ENCODE data around the gene UNC13D. TPM values are rescaled to one million over a fixed set of nuclear protein-coding genes. Genes with fewer than 3 reads are reported as not detected.
A peak's percentile ranks its signal among the peaks of the same experiment; 100 is the strongest.
"Not testable (repeated sequence)": the region's sequence is repeated elsewhere in the genome, so short reads cannot be mapped to it uniquely, and the experiment has no call there.

The UNC13D gene
- total RNA-seq, 4 donors from 2014 or later: 3.0 to 48.3 (median 16.2) TPM

DNA sequence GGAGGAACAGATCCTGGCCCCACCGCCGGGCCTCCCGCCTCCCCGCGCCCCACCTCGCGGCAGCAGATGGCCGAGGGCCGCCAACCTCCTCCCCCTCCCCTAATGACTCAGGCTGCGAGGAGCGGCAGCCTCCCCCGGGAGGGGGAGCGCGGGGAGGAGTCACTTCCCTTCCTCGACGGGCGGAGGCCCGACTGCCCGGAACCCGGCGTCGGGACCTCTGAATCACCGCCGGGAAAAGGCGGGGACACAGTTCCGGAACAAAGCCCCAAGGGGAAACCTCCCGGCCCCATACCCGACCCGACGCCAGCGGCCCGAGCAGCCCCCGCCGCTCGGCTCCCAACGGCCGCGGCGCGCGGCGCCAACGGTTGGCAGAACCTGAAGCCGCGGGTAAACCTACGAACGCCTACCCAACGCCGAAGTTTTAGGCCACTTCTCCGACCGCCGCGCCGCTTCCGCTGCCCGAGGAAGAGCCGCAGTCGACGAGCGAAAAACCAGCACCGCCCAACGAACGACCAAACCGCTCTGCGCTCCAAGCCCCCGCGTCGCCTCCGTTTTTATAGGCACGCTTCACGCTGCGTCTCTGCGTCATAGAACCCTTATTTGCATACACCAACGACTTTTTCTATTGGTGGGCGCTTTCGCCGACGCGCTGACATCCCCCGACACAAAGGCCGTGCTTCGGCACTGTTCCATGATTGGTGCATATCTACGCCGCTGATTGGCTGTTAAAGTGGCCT, 64.8 kb downstream of the UNC13D start:
- TF ChIP-seq, protein P1, sequence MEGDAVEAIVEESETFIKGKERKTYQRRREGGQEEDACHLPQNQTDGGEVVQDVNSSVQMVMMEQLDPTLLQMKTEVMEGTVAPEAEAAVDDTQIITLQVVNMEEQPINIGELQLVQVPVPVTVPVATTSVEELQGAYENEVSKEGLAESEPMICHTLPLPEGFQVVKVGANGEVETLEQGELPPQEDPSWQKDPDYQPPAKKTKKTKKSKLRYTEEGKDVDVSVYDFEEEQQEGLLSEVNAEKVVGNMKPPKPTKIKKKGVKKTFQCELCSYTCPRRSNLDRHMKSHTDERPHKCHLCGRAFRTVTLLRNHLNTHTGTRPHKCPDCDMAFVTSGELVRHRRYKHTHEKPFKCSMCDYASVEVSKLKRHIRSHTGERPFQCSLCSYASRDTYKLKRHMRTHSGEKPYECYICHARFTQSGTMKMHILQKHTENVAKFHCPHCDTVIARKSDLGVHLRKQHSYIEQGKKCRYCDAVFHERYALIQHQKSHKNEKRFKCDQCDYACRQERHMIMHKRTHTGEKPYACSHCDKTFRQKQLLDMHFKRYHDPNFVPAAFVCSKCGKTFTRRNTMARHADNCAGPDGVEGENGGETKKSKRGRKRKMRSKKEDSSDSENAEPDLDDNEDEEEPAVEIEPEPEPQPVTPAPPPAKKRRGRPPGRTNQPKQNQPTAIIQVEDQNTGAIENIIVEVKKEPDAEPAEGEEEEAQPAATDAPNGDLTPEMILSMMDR (IDR thresholded peaks at IDR 0.05): peak in 1 of 5 experiments; percentile 36
- peak; percentile 100 for TF ChIP-seq POLR2AphosphoS5 (IDR thresholded peaks at IDR 0.05)
- peak; percentile 100 for TF ChIP-seq POLR2A (IDR thresholded peaks at IDR 0.05)
- TF ChIP-seq EP300 (IDR thresholded peaks at IDR 0.05; ENCODE audit: low read depth): peak; percentile 87
- Histone ChIP-seq H3K9me3 (no peaks in the 10 kb centered on the region), H3K27ac (peak overlapping the region; percentile 98 to 100 (median 99)), H3K36me3 (peaks cover 0 to 19% (median 5%) of the 10 kb centered on the region in 4 donors), H3K27me3 (no peaks in the 10 kb centered on the region), H3K4me3 (peak overlapping the region; percentile 78 to 97 (median 84)), H3K4me1 (peaks cover 12 to 53% (median 36%) of the 10 kb centered on the region in 4 donors)
- intact Hi-C loops (cut with DNase I; ENCODE audit: low total_unique reads): no loop called here
- DNase-seq: peak; percentile 96
- in situ Hi-C loops (cut with MboI; ENCODE audit: low pct_ligation_motif_present in 1 of 4, low pct_unique_long_range_greater_than_20kb in 1 of 4, low sequenced_read_pairs in 3 of 4): no loop called here
- WGBS, 2 donors (ENCODE audit: low coverage in 1 of 2): 0 to 1% methylated on average over 9 to 51 of the region's 84 CpGs

DNA sequence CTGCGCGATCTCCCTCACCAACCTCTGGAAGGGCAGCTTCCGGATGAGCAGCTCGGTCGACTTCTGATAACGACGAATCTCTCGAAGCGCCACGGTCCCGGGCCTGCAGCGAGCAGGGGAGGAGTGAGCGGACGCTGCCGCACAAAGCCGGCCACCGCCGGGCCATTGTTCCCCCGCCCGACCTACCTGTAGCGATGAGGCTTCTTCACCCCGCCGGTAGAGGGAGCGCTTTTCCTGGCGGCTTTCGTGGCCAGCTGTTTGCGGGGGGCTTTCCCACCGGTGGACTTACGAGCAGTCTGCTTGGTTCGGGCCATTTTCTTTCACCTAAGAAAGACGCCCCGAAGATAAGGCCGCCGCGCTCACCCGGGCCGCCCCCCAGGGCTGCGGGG, 65.3 kb downstream of the UNC13D start:
- in situ Hi-C loops (cut with MboI; ENCODE audit: low pct_ligation_motif_present in 1 of 4, low pct_unique_long_range_greater_than_20kb in 1 of 4, low sequenced_read_pairs in 3 of 4): no loop called here
- peaks cover 0 to 19% (median 5%) of the 10 kb centered on the region in 4 donors for H3K36me3 ChIP-seq
- intact Hi-C loops (cut with DNase I; ENCODE audit: low total_unique reads): no loop called here

DNA sequence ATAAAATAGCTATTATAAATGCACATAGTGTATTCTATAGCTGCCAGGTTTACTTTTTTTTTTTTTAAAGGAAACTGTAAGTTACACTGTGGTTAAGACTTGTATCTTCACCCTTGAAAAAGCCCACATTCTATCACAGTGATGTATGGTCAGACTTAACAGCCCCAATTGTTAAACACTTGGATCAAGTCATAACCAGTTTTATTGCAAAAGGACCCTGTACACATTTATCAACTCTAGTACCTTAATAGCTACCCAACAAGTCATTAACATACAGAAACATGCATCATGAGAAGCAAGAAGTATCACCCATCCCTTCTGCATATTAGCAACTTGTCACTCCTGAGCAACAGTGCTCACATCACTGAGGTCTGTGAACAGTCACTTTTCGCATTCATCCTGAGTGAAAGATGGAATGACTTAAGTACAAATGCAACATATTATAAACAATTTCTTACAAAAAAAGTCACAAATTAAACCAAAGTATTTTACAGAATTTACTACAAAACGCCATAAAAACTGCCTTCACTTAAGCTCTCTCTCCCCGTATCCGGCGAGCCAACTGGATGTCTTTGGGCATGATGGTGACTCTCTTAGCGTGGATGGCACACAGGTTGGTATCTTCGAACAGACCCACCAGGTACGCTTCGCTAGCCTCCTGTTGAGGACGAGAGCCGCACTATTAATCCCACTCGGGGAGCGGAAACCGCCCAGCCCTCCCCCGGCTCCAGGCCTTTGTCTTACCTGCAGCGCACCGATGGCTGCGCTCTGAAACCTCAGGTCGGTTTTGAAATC, 65.9 kb downstream of the UNC13D start:
- Histone ChIP-seq H3K4me3 (peak overlapping the region; percentile 78 to 97 (median 84)), H3K27ac (peak overlapping the region; percentile 98 to 100 (median 99)), H3K36me3 (peaks cover 0 to 19% (median 5%) of the 10 kb centered on the region in 4 donors), H3K4me1 (peaks cover 7 to 43% (median 26%) of the 10 kb centered on the region in 4 donors)
- intact Hi-C loops (cut with DNase I; ENCODE audit: low total_unique reads); H3K27me3 ChIP-seq; H3K9me3 ChIP-seq; in situ Hi-C loops (cut with MboI; ENCODE audit: low pct_ligation_motif_present in 1 of 4, low pct_unique_long_range_greater_than_20kb in 1 of 4, low sequenced_read_pairs in 3 of 4); DNase-seq: not testable (repeated sequence)
- WGBS, 2 donors (ENCODE audit: low coverage in 1 of 2): 0 to 1% methylated on average over 3 to 19 of the region's 19 CpGs
- TF ChIP-seq POLR2AphosphoS5 (IDR thresholded peaks at IDR 0.05): peak in 2 of 3 donors; percentile 7 to 9

More for the DNA sequence above, 65.3 kb downstream of the UNC13D start:
- peak overlapping the region; percentile 98 to 100 (median 99) for H3K27ac ChIP-seq
- H3K4me1 ChIP-seq: peaks cover 11 to 49% (median 32%) of the 10 kb centered on the region in 4 donors
- DNase-seq: peak; percentile 70
- H3K27me3 ChIP-seq: no peaks in the 10 kb centered on the region
- peak overlapping the region; percentile 78 to 97 (median 84) for H3K4me3 ChIP-seq
- 1% methylated on average over 37 of the region's 38 CpGs; no CpG with 5 or more reads in 1 of the 2 donors for WGBS, 2 donors (ENCODE audit: low coverage in 1 of 2)
- H3K9me3 ChIP-seq: no peaks in the 10 kb centered on the region
- TF ChIP-seq EP300 (IDR thresholded peaks at IDR 0.05; ENCODE audit: low read depth) (no peak), POLR2A (IDR thresholded peaks at IDR 0.05) (no peak), POLR2AphosphoS5 (IDR thresholded peaks at IDR 0.05) (no peak)
- TF ChIP-seq, protein P1 (IDR thresholded peaks at IDR 0.05): peak; percentile 56 to 85 (median 60)

DNA sequence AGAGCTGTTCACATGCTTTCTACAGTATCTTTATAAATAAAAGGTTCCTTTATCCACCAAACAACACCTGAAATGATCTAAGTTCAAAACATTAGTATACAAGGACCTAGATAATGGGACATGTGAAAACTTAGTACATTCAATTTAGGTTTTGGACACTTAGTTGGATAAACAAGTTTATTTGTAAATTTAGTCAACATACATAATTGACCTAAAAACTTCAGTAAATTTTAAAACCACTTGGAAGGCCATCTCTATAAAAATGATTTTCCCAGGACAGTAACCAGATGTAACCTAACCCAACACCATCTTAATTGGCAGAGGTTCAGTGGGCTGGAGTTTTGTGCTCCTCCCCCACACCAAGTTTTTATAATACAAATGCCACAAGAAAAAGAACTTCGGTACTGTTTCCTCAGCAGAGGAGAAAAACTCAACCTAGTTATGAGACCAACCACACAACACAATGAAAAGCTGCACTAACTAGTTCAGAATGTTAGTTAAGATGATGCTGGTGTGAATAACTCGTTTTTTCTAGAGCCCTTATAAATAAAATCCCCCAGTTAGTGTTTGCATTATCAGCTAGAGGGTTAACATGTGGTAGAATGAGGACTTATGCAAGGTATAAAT, 66.8 kb downstream of the UNC13D start:
- peaks cover 0 to 19% (median 5%) of the 10 kb centered on the region in 4 donors for H3K36me3 ChIP-seq
- peak overlapping the region; percentile 98 to 100 (median 99) for H3K27ac ChIP-seq
- 11 to 20% methylated on average over 1 to 2 of the region's 2 CpGs for WGBS, 2 donors (ENCODE audit: low coverage in 1 of 2)
- TF ChIP-seq, protein P1 (IDR thresholded peaks at IDR 0.05): no peak
- TF ChIP-seq POLR2AphosphoS5 (IDR thresholded peaks at IDR 0.05): no peak
- no peak for TF ChIP-seq EP300 (IDR thresholded peaks at IDR 0.05; ENCODE audit: low read depth)
- H3K27me3 ChIP-seq: no peaks in the 10 kb centered on the region
- H3K9me3 ChIP-seq: no peaks in the 10 kb centered on the region
- H3K4me1 ChIP-seq: peaks cover 7 to 34% (median 24%) of the 10 kb centered on the region in 4 donors
- peak overlapping the region in 3 of 4 donors; percentile 78 to 97 (median 87) for H3K4me3 ChIP-seq
- no peak for DNase-seq
- intact Hi-C loops (cut with DNase I; ENCODE audit: low total_unique reads): no loop called here
- in situ Hi-C loops (cut with MboI; ENCODE audit: low pct_ligation_motif_present in 1 of 4, low pct_unique_long_range_greater_than_20kb in 1 of 4, low sequenced_read_pairs in 3 of 4): no loop called here

Other genes with a start within 250 kb of the UNC13D start
- 10 to 100 TPM in 3 of 4 donors, not detected in 1; 31.3 to 71.4 (median 50.0) TPM for gene SMIM5, start 211.0 kb downstream of the UNC13D start, total RNA-seq
- gene RECQL5, start 177.2 kb downstream of the UNC13D start, total RNA-seq: 100 to 1,000 TPM in 2 of 4 donors, 10 to 100 TPM in 2; 25.1 to 129 (median 80.3) TPM
- 10 to 100 TPM; 49.0 to 83.8 (median 71.4) TPM for gene SAP30BP, start 177.1 kb downstream of the UNC13D start, total RNA-seq
- 100 to 1,000 TPM; 196 to 323 (median 229) TPM for gene ITGB4, start 122.9 kb downstream of the UNC13D start, total RNA-seq
- 100 to 1,000 TPM in 1 of 4 donors, 10 to 100 TPM in 1, 1 to 10 TPM in 2; 9.3 to 116 (median 30.9) TPM for gene GALK1, start 79.2 kb downstream of the UNC13D start, total RNA-seq
- gene UNK, start 59.6 kb downstream of the UNC13D start, total RNA-seq: 10 to 100 TPM; 24.0 to 99.1 (median 63.1) TPM
- 10 to 100 TPM; 27.7 to 75.1 (median 56.8) TPM for gene WBP2, start 10.9 kb upstream of the UNC13D start, total RNA-seq
- gene TRIM47, start 34.2 kb upstream of the UNC13D start, total RNA-seq: 100 to 1,000 TPM in 1 of 4 donors, 10 to 100 TPM in 3; 38.6 to 118 (median 41.0) TPM
- gene TRIM65, start 52.5 kb upstream of the UNC13D start, total RNA-seq: 10 to 100 TPM; 16.8 to 21.7 (median 20.5) TPM
- gene MRPL38, start 60.5 kb upstream of the UNC13D start, total RNA-seq: 100 to 1,000 TPM in 1 of 4 donors, 10 to 100 TPM in 3; 40.6 to 117 (median 48.5) TPM
- 10 to 100 TPM in 2 of 4 donors, 1 to 10 TPM in 2; 2.9 to 29.9 (median 7.9) TPM for gene FBF1, start 96.6 kb upstream of the UNC13D start, total RNA-seq
- gene ACOX1, start 134.8 kb upstream of the UNC13D start, total RNA-seq: 100 to 1,000 TPM in 3 of 4 donors, 10 to 100 TPM in 1; 37.0 to 254 (median 212) TPM
- 100 to 1,000 TPM in 1 of 4 donors, 10 to 100 TPM in 3; 18.7 to 137 (median 20.7) TPM for gene TEN1, start 134.8 kb upstream of the UNC13D start, total RNA-seq
- gene CDK3, start 156.5 kb upstream of the UNC13D start, total RNA-seq: 10 to 100 TPM in 2 of 4 donors, 1 to 10 TPM in 1, not detected in 1; 5.4 to 24.6 (median 16.9) TPM
- gene EVPL, start 182.9 kb upstream of the UNC13D start, total RNA-seq: 10 to 100 TPM; 17.1 to 23.7 (median 20.6) TPM
- 10 to 100 TPM; 11.6 to 44.8 (median 30.4) TPM for gene SRP68, start 228.1 kb upstream of the UNC13D start, total RNA-seq
- gene GALR2, start 230.4 kb upstream of the UNC13D start, total RNA-seq: 1 to 10 TPM in 3 of 4 donors, not detected in 1; 1.9 to 10.0 (median 3.2) TPM
- gene ZACN, start 234.8 kb upstream of the UNC13D start, total RNA-seq: under 1 TPM in 1 of 4 donors, not detected in 3; 0.40 TPM

Measured in transverse colon (tissue), 4 donors.